Measurements from ENCODE around the gene TAF11L13. TPM values are rescaled to one million over a fixed set of nuclear protein-coding genes. Genes with fewer than 3 reads are reported as not detected.
"Not testable (repeated sequence)": the region's sequence is repeated elsewhere in the genome, so short reads cannot be mapped to it uniquely, and the experiment has no call there.

The TAF11L13 gene
- total and polyA plus RNA-seq, 10 of the 15 experiments (the other 5 are each of a cell fraction or from before 2014, with no cell fraction given): not detected

- ATAC-seq; H3K79me2 ChIP-seq (ENCODE audit: control insufficient read depth, insufficient read depth, low read length); POLR2A ChIA-PET; H3K4me2 ChIP-seq (ENCODE audit: control insufficient read depth, insufficient read depth); RAD21 ChIA-PET (ENCODE audit: unreplicated experiment); FAIRE-seq; H3K4me1 ChIP-seq (ENCODE audit: control insufficient read depth, insufficient read depth, low read length); intact Hi-C loops (cut with micrococcal nuclease; ENCODE audit: unreplicated experiment); H2AFZ ChIP-seq (ENCODE audit: control insufficient read depth, low read depth, low read length); H3K9ac ChIP-seq (ENCODE audit: control insufficient read depth, insufficient read depth, low read length); H3K27me3 ChIP-seq (replicated peaks in 1 of 2; ENCODE audit: control insufficient read depth in 2 of 2, insufficient read depth in 2 of 2, low read length in 1 of 2); H3K27ac ChIP-seq (ENCODE audit: control insufficient read depth, insufficient read depth); SMC1A ChIA-PET (ENCODE audit: uncharacterized antibody, unreplicated experiment); H3K36me3 ChIP-seq (ENCODE audit: control insufficient read depth in 2 of 2, insufficient read depth in 2 of 2, low read length in 1 of 2); H3K9me3 ChIP-seq (replicated peaks; ENCODE audit: control insufficient read depth, insufficient read depth, low read length); BruUV-seq (replicated peaks); H3K4me3 ChIP-seq; H4K20me1 ChIP-seq (ENCODE audit: control insufficient read depth, insufficient read depth); CTCF ChIA-PET; in situ Hi-C loops (cut with MboI); DNase-seq (ENCODE audit: low read depth, low spot score): not testable (repeated sequence)
- WGBS (ENCODE audit: insufficient coverage, insufficient replicate concordance, low lambda C conversion rate, missing lambda C conversion rate): no CpG with 5 or more reads among the region's 15 CpGs
These were observed 34.2 kb upstream of the TAF11L13 start, which contains the start of gene TAF11L10 for GRCh38 chr5:17597728-17598127. Gene TAF11L10 (minus strand): TSS chr5:17597828.

- BruUV-seq (replicated peaks); H3K4me1 ChIP-seq (ENCODE audit: control insufficient read depth, insufficient read depth, low read length); H3K9me3 ChIP-seq (replicated peaks; ENCODE audit: control insufficient read depth, insufficient read depth, low read length); H3K27ac ChIP-seq (ENCODE audit: control insufficient read depth, insufficient read depth); H3K9ac ChIP-seq (ENCODE audit: control insufficient read depth, insufficient read depth, low read length); ATAC-seq; H3K4me3 ChIP-seq; in situ Hi-C loops (cut with MboI); H4K20me1 ChIP-seq (ENCODE audit: control insufficient read depth, insufficient read depth); intact Hi-C loops (cut with micrococcal nuclease; ENCODE audit: unreplicated experiment); DNase-seq (ENCODE audit: low read depth, low spot score); H3K36me3 ChIP-seq (ENCODE audit: control insufficient read depth in 2 of 2, insufficient read depth in 2 of 2, low read length in 1 of 2); H3K27me3 ChIP-seq (replicated peaks in 1 of 2; ENCODE audit: control insufficient read depth in 2 of 2, insufficient read depth in 2 of 2, low read length in 1 of 2); RAD21 ChIA-PET (ENCODE audit: unreplicated experiment); CTCF ChIA-PET; FAIRE-seq; H2AFZ ChIP-seq (ENCODE audit: control insufficient read depth, low read depth, low read length); POLR2A ChIA-PET; H3K79me2 ChIP-seq (ENCODE audit: control insufficient read depth, insufficient read depth, low read length); SMC1A ChIA-PET (ENCODE audit: uncharacterized antibody, unreplicated experiment); H3K4me2 ChIP-seq (ENCODE audit: control insufficient read depth, insufficient read depth): not testable (repeated sequence)
- 26% methylated on average over 6 of the region's 6 CpGs for WGBS (ENCODE audit: insufficient coverage, insufficient replicate concordance, low lambda C conversion rate, missing lambda C conversion rate)
These were observed 28.0 kb upstream of the TAF11L13 start, which contains the start of gene TAF11L11 for GRCh38 chr5:17603880-17604279. Gene TAF11L11 (plus strand): TSS chr5:17604183.

- FAIRE-seq: no peak
- TF ChIP-seq HDAC2 (IDR thresholded peaks at IDR 0.05) (no peak), PBX3 (IDR thresholded peaks at IDR 0.05; ENCODE audit: insufficient replicate concordance, low read depth, low read length) (no peak), NFYB (IDR thresholded peaks at IDR 0.05; ENCODE audit: insufficient read depth, low read depth, low read length) (no peak), PAX5 (IDR thresholded peaks at IDR 0.05; ENCODE audit: borderline replicate concordance, low read depth, low read length) (no peak), CHD2 (IDR thresholded peaks at IDR 0.05; ENCODE audit: borderline replicate concordance, low read depth, low read length) (no peak), ZBTB11 (CRISPR knock-in tag; IDR thresholded peaks at IDR 0.05) (no peak)
These were observed 26.9 kb upstream of the TAF11L13 start for GRCh38 chr5:17604951-17605350.

More at GRCh38 chr5:17604951-17605350, 26.9 kb upstream of the TAF11L13 start:
- H3K27me3 ChIP-seq (replicated peaks in 1 of 2; ENCODE audit: control insufficient read depth in 2 of 2, insufficient read depth in 2 of 2, low read length in 1 of 2): no peaks in the 10 kb centered on the region
- intact Hi-C loops (cut with micrococcal nuclease; ENCODE audit: unreplicated experiment) (no loop called here), in situ Hi-C loops (cut with MboI) (no loop called here)
- no peak overlapping the region for H2AFZ ChIP-seq (ENCODE audit: control insufficient read depth, low read depth, low read length)
- H3K9ac ChIP-seq (ENCODE audit: control insufficient read depth, insufficient read depth, low read length): no peak overlapping the region
- H4K20me1 ChIP-seq (ENCODE audit: control insufficient read depth, insufficient read depth): no peaks in the 10 kb centered on the region
- no peaks in the 10 kb centered on the region for H3K4me1 ChIP-seq (ENCODE audit: control insufficient read depth, insufficient read depth, low read length)
- no peak overlapping the region for H3K4me2 ChIP-seq (ENCODE audit: control insufficient read depth, insufficient read depth)
- POLR2A ChIA-PET: no interaction called here
- ATAC-seq: no peak
- H3K27ac ChIP-seq (ENCODE audit: control insufficient read depth, insufficient read depth): no peak overlapping the region
- no peak for DNase-seq (ENCODE audit: low read depth, low spot score)
- SMC1A ChIA-PET (ENCODE audit: uncharacterized antibody, unreplicated experiment): no interaction called here
- CTCF ChIA-PET: no interaction called here
- RAD21 ChIA-PET (ENCODE audit: unreplicated experiment): no interaction called here
- WGBS (ENCODE audit: insufficient coverage, insufficient replicate concordance, low lambda C conversion rate, missing lambda C conversion rate): 38% methylated on average over 14 of the region's 14 CpGs
- H3K79me2 ChIP-seq (ENCODE audit: control insufficient read depth, insufficient read depth, low read length): no peaks in the 10 kb centered on the region
- no TSS peak for BruUV-seq (replicated peaks)
- H3K9me3 ChIP-seq (replicated peaks; ENCODE audit: control insufficient read depth, insufficient read depth, low read length): no peaks in the 10 kb centered on the region; the same call in 2 of the 3 replicates
- no peaks in the 10 kb centered on the region for H3K36me3 ChIP-seq (ENCODE audit: control insufficient read depth in 2 of 2, insufficient read depth in 2 of 2, low read length in 1 of 2)
- H3K4me3 ChIP-seq: no peak overlapping the region
